Right cardiac atrium (tissue), 5 donors: ENCODE results near the gene CMSS1. TPM values are rescaled to one million over a fixed set of nuclear protein-coding genes. Genes with fewer than 3 reads are reported as not detected.

Experiments used
- ATAC-seq, 2 donors: fragments of 200-7000 bp; cut with Tn5 transposase; one replicate each; pipeline versions ENCODE4 v1.8.0 to v1.9.1; 2020; ENCODE audit warnings: moderate library complexity in 2 of 2, mild to moderate bottlenecking in 1 of 2
- DNase-seq, 3 donors: peaks; one replicate each; pipeline ENCODE4 v3.0.0-alpha.2; 2020
- H3K27ac ChIP-seq: one replicate; pipeline ENCODE4 v1.5.1; 2013; ENCODE audit warnings: mild to moderate bottlenecking, low read length, control low read depth, moderate library complexity
- H3K27me3 ChIP-seq: one replicate; pipeline ENCODE4 v1.6.1; 2013; ENCODE audit not compliant: control insufficient read depth, insufficient read depth
- H3K4me1 ChIP-seq: one replicate; pipeline ENCODE4 v1.6.1; 2013; ENCODE audit warnings: low read length; ENCODE audit not compliant: control insufficient read depth, insufficient read depth
- H3K4me3 ChIP-seq: one replicate; pipeline ENCODE4 v1.5.1; 2013; ENCODE audit warnings: low read length, control low read depth
- H3K9me3 ChIP-seq: one replicate; pipeline ENCODE4 v1.6.1; 2013; ENCODE audit warnings: low read length; ENCODE audit not compliant: control insufficient read depth
- WGBS: extraction: QIAGEN DNeasy Blood & Tissue Kit; methylation state at CpG from one replicate; pipeline ENCODE4 v1.1.7; 2013; 5-methylcytosine and 5-hydroxymethylcytosine counted together
- intact Hi-C, 4 donors: fragments of 100-400 bp; cut with DNase I; formaldehyde crosslinking; loops; one replicate each; pipeline versions ENCODE4 v1.11.0 to v1.14.0; 2022 to 2023
- polyA plus RNA-seq: library from polyadenylated mRNA; stranded (reverse); fragments of 200-250 nt; gene quantifications from one replicate; pipeline ENCODE4 v1.2.3, GENCODE V29; 2013
- total RNA-seq, 4 donors: library from RNA; stranded (reverse); fragmentation: NEBNext Ultra II Directional; extraction: Animal tissue kit (Norgen Biotek cat#: 25700); gene quantifications; one replicate each; pipeline ENCODE4 v1.2.1, GENCODE V29; 2021
- donor health status: healthy with polysubstance abuse.
- donor health status: DM: no; HTN: yes; CAD: no.
- donor health status: DM: no; HTN: no; CAD: no.
- donor health status: DM: no; HTN: yes; CAD: no; lungs with severe emphysema.
- donor health status: DM: yes; HTN: yes; CAD: no.

CMSS1 gene
- total and polyA plus RNA-seq, 5 donors, result 18.9 to 33.8 (median 26.6) TPM

- Histone ChIP-seq H3K9me3 (no peaks in the 10 kb centered on the region), H3K4me3 (no peak overlapping the region), H3K27me3 (no peaks in the 10 kb centered on the region), H3K4me1 (peaks cover 2% of the 10 kb centered on the region), H3K27ac (no peak overlapping the region)
- WGBS, result 43% methylated on average over 1 of the region's 1 CpG
- ATAC-seq (no peak), DNase-seq (no peak)
- intact Hi-C loops, result no loop called here
These were observed 133.3 kb downstream of the CMSS1 start for GRCh38 chr3:99950921-99951320.

DNA sequence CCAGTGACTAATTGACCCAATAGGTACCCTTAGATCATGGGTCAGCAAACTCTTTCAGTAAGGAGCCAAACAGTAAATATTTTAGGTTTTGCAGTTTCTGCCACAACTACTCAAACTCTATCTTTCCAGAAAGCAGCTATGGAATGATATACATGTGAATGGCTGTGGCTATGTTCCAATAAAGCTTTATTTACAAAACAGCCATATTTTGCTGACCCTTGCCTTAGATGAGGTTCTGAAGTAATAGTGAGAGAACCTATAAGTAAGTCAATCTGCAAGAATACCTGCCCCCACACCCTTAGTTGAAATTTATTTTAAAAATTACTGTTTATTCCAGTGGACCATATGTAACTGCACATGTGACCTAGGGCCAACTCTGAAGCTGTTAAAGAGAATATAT, 134.0 kb downstream of the CMSS1 start:
- ATAC-seq (no peak), DNase-seq (no peak)
- Histone ChIP-seq H3K27me3 (no peaks in the 10 kb centered on the region), H3K27ac (no peak overlapping the region), H3K9me3 (no peaks in the 10 kb centered on the region), H3K4me1 (peaks cover 2% of the 10 kb centered on the region), H3K4me3 (no peak overlapping the region)
- intact Hi-C loops, result no loop called here

DNA sequence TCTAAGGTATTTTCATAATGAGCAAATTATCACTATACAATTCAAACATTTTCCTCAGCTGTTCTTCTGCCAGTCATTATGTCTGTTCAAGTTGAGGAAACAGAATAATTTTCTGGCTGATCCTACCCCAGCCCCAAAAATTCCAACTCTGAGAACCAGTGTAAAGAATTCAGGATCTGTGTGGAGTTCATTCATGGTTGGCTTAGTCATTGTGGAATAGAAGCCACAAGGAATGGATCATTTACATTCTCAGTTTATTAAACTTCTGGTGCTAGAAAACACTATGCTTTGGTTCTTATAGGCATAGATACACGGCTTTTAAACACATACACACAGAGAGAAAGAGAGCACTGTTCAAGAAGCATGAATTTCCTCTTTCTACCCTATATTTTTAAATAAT, 134.6 kb downstream of the CMSS1 start:
- H3K4me1 ChIP-seq, result peaks cover 2% of the 10 kb centered on the region
- ATAC-seq (no peak), DNase-seq (no peak)
- WGBS, result 91% methylated on average over 1 of the region's 1 CpG
- no peaks in the 10 kb centered on the region for H3K27me3 ChIP-seq
- no peaks in the 10 kb centered on the region for H3K9me3 ChIP-seq
- no peak overlapping the region for H3K4me3 ChIP-seq
- H3K27ac ChIP-seq, result no peak overlapping the region
- intact Hi-C loops, result no loop called here

DNA sequence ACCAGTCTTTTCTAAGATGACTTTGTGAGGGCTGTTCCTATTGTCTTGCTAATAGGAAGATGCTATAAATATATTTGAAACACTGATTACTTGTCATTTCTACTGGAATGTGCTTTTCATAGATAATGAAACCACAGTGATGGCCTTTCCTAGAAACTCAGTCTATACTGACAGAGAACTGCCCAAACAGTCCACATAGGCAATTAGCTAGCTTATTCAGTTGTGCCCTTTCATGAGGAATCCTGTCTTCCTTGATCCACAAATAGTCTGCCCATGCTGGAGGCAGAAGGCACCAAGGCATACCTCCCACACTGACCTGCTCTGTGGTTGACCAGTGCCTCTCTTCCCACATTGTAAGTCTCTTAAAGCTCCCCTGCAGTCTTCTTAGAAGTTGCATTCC, 135.9 kb downstream of the CMSS1 start:
- Histone ChIP-seq H3K4me3 (no peak overlapping the region), H3K27ac (no peak overlapping the region), H3K27me3 (no peaks in the 10 kb centered on the region), H3K9me3 (no peaks in the 10 kb centered on the region), H3K4me1 (peaks cover 6% of the 10 kb centered on the region)
- intact Hi-C loops, result no loop called here
- no peak for DNase-seq
- ATAC-seq, result no peak

DNA sequence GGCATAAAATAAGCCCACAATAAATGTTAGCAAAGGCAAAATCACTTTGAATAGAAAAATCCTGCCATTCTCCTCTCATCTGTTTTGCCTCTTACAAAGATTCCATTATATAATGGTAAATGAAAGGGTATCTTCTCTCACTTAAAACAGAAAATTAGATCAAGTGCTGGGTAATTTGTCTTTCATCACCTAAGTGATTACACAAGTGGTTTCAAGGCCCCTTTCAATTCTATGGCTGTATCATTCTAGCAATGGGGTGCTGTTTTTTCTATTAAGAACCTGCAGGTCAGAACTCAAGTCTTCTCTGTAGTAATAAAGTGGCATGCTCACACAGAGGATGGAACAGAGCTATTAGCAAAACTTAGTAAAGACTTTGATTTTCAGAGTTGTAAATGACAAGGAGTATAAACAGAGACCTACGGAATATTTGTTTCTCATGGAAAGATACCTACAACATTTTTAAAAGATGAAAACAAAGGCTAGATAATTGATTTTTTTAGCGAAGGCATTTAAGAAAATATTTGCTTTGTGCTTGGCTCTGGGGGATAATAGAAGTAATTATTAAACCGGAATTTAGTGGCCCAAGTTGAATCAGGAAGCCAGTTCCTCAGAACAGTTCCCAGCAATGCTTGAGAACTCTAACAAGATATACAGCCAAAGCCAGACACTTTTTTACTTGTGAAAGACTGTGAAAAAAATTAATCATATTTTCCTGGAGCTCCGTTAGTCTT, 137.4 kb downstream of the CMSS1 start:
- ATAC-seq (no peak), DNase-seq (no peak)
- no peak overlapping the region for H3K27ac ChIP-seq
- no peaks in the 10 kb centered on the region for H3K27me3 ChIP-seq
- intact Hi-C loops, result no loop called here
- H3K9me3 ChIP-seq, result no peaks in the 10 kb centered on the region
- no peak overlapping the region for H3K4me3 ChIP-seq
- H3K4me1 ChIP-seq, result peaks cover 7% of the 10 kb centered on the region
- 55% methylated on average over 4 of the region's 4 CpGs for WGBS

- no peak for DNase-seq
- Histone ChIP-seq H3K9me3 (no peaks in the 10 kb centered on the region), H3K27ac (no peak overlapping the region), H3K4me1 (peaks cover 7% of the 10 kb centered on the region), H3K27me3 (no peaks in the 10 kb centered on the region), H3K4me3 (no peak overlapping the region)
- intact Hi-C loops, result no loop called here
- 92% methylated on average over 10 of the region's 10 CpGs for WGBS
- no peak for ATAC-seq
These were observed 138.3 kb downstream of the CMSS1 start for GRCh38 chr3:99955773-99956562.

DNA sequence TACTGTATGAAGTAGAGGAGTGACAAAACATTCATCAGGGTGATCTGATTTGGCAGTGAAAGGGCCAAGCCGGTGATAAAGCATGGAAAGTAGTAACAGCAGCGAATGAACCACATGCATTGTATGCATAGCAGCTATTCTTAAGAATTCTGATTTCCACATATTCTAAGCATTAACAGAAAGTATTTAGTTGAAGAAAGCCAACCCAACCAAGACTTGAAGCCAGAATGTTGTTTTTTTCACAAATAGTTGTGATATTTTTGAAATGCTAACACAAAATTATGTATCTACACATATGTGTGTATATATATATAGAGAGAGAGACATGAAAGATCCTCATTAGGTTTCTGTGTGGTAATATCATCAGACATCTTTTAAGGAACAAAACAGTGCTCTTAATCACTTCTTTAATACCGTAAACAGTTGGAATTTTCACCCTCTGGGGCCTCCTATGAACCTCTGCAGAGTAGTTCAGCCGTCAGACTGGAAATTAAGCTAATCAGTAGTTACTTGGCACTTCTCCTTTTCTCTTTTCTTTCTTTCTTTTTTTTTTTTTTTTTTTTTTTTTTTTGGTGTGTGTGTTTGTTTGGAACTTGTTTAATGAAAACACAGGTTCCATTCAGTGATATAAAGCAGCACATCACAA, 139.6 kb downstream of the CMSS1 start:
- H3K27me3 ChIP-seq, result no peaks in the 10 kb centered on the region
- peak in 1 of 2 donors; percentile 26 for ATAC-seq
- DNase-seq, result no peak
- H3K4me3 ChIP-seq, result no peak overlapping the region
- WGBS, result 62% methylated on average over 4 of the region's 4 CpGs
- H3K4me1 ChIP-seq, result peaks cover 7% of the 10 kb centered on the region
- H3K9me3 ChIP-seq, result no peaks in the 10 kb centered on the region
- H3K27ac ChIP-seq, result no peak overlapping the region
- intact Hi-C loops, result no loop called here

DNA sequence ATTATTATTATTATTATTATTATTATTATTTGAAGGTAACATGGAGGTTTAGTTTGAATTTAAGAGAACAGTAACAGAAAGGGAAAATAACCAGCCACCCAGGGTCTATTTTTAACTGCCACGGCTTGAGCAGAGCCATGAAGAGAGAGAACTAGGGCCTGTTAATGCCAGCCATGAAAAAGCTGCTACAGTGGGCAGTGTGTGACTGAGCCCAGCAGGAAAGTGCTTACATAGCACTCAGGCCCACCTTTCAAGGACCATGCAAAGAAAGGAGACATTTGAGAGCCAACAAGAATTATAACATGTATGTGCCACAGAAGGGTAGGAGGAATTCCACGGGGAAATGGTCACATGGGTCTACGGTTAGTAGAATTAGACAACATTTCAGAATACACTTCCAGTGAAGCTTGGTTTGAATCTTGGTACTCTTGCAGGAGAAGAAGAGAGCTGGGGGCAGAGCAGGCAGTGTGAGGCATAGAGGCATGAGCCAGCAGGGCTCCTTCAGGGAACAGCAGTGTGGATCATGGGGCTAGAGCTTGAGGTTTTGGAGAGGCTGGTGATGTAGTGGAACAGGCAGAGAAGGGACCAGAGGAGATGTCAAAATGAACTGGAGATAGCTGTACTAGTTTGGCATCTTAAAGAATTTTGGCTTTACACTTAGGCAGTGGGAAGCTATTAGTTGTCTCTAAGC, 140.7 kb downstream of the CMSS1 start:
- Histone ChIP-seq H3K4me3 (no peak overlapping the region), H3K4me1 (peaks cover 7% of the 10 kb centered on the region), H3K27ac (peak overlapping the region; percentile 88), H3K27me3 (no peaks in the 10 kb centered on the region), H3K9me3 (no peaks in the 10 kb centered on the region)
- DNase-seq (no peak), ATAC-seq (peak; percentile 40 to 42)
- intact Hi-C loops, result no loop called here
- WGBS, result 56% methylated on average over 3 of the region's 3 CpGs

DNA sequence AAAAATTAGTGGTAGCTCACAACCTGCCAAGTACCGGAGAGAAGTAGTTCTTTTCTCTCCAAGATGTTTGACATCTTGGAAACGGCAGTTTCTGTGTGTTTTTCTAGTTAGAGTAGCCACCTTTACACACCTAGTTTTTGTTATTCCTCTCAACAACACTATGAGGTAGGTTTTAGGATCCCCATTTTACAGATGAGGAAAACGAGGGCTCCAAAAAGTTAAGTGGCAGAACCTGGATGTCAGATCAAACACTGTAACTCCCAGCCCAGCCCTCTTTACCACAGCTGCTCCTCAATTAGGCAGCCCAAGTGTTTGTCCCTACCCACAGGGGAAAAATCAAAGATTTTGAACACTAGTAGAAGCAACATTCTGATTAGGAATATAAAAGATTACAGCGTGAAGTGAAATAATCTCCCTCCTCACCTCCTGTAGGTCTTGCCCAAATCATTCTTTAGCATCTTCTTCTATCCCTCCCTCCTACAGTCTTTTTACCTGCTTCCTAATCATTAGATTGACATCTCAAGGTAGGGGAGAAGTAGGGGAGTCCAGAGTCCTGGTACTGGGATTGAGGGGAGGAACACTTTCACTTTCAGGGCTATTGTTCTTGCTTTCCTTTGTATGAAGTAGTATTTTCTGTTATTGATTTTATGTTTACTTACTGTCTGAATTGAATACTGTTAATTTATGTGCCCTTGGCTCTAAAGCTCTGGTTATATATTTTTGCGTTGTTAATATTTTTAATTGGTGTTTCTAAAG, 142.6 kb downstream of the CMSS1 start:
- Histone ChIP-seq H3K27ac (no peak overlapping the region), H3K9me3 (no peaks in the 10 kb centered on the region), H3K4me3 (no peak overlapping the region), H3K4me1 (peaks cover 5% of the 10 kb centered on the region), H3K27me3 (no peaks in the 10 kb centered on the region)
- DNase-seq, result no peak
- intact Hi-C loops, result no loop called here
- no peak for ATAC-seq
- WGBS, result 72% methylated on average over 5 of the region's 5 CpGs

DNA sequence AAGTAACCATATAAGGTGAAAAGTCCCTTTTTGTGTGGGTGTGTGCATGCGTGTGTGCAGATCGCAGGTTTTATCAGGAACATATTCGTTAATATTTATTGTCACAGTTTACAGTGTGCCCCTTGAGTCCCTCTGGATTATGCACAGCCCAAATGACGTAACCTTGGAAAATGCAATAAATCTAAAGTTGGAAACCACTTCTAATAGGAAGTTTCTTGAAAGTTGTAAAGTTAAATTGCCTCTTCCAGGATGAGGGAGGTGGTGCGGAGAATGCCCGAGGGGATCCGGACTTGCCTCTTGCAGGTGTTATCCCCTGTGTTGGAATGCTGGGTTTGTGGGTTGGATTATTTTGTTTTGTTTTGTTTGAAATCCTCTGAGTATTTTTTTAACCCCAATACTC, 143.3 kb downstream of the CMSS1 start:
- intact Hi-C loops, result no loop called here
- Histone ChIP-seq H3K27ac (peak overlapping the region; percentile 21), H3K9me3 (no peaks in the 10 kb centered on the region), H3K4me1 (peaks cover 5% of the 10 kb centered on the region), H3K27me3 (no peaks in the 10 kb centered on the region), H3K4me3 (no peak overlapping the region)
- ATAC-seq (no peak), DNase-seq (no peak)
- WGBS, result 64% methylated on average over 7 of the region's 7 CpGs
